DOHH2 (cell line): ENCODE data around the gene PLAAT4.
"Not testable (repeated sequence)": the region's sequence is repeated elsewhere in the genome, so short reads cannot be mapped to it uniquely, and the experiment has no call there.

Source experiments
- H3F3A ChIP-seq: fragments of 200-600 bp; sonication (generic), shearing (Covaris generic); 2 replicates; pipeline ENCODE4 v1.6.0; 2016; ENCODE audit warnings: antibody characterized with exemption, mild to moderate bottlenecking; ENCODE audit not compliant: control insufficient read depth, insufficient read depth
- H3K27ac ChIP-seq: fragments of 200-600 bp; sonication (generic); 2 replicates; pipeline ENCODE4 v1.5.1; 2014; ENCODE audit warnings: low read depth, mild to moderate bottlenecking, low read length, moderate library complexity
- H3K27me3 ChIP-seq: fragments of 200-600 bp; sonication (generic); 2 replicates; pipeline ENCODE4 v1.6.1; 2014; ENCODE audit warnings: mild to moderate bottlenecking, low read length, mixed read lengths; ENCODE audit not compliant: control insufficient read depth
- H3K36me3 ChIP-seq: fragments of 200-600 bp; sonication (generic); 2 replicates; pipeline ENCODE4 v1.6.1; 2014; ENCODE audit warnings: mild to moderate bottlenecking, low read length, moderate library complexity, mixed read lengths; ENCODE audit not compliant: control insufficient read depth
- H3K4me1 ChIP-seq: fragments of 200-600 bp; sonication (generic); 2 replicates; pipeline ENCODE4 v1.6.1; 2014; ENCODE audit warnings: mild to moderate bottlenecking, low read length, mixed read lengths; ENCODE audit not compliant: control insufficient read depth
- H3K4me2 ChIP-seq: fragments of 200-600 bp; sonication (generic); 2 replicates; pipeline ENCODE4 v1.6.0; 2014; ENCODE audit warnings: mild to moderate bottlenecking, low read length, moderate library complexity
- H3K4me3 ChIP-seq: fragments of 200-600 bp; sonication (generic); 2 replicates; pipeline ENCODE4 v1.5.1; 2014; ENCODE audit warnings: mild to moderate bottlenecking, low read length, mixed read lengths
- H3K79me2 ChIP-seq: fragments of 200-600 bp; sonication (generic); 2 replicates; pipeline ENCODE4 v1.6.1; 2014; ENCODE audit warnings: mild to moderate bottlenecking, low read length, mixed read lengths; ENCODE audit not compliant: control insufficient read depth
- H3K9me2 ChIP-seq: fragments of 200-600 bp; sonication (generic); replicated peaks from 2 replicates; pipeline ENCODE4 v1.6.1; 2014; ENCODE audit warnings: mild to moderate bottlenecking, low read length, mixed read lengths; ENCODE audit not compliant: control insufficient read depth
- H3K9me3 ChIP-seq: fragments of 200-600 bp; sonication (generic); 2 replicates; pipeline ENCODE4 v1.6.1; 2014; ENCODE audit warnings: antibody characterized with exemption, low read length, mixed read lengths; ENCODE audit not compliant: control insufficient read depth, insufficient read depth
- H4K20me1 ChIP-seq: fragments of 200-600 bp; sonication (generic); 2 replicates; pipeline ENCODE4 v1.6.0; 2014; ENCODE audit warnings: low read depth, mild to moderate bottlenecking, antibody characterized with exemption, low read length, moderate library complexity; ENCODE audit not compliant: control insufficient read depth, insufficient read depth
- EZH2phosphoT487 ChIP-seq: fragments of 200-600 bp; sonication (generic); IDR thresholded peaks from 2 replicates; pipeline ENCODE4 v1.6.1; 2017; ENCODE audit warnings: borderline replicate concordance, mild to moderate bottlenecking, antibody characterized with exemption, low read length, moderate library complexity, mixed read lengths
- TF ChIP-seq, protein P1 (sequence below): fragments of 200-600 bp; sonication (generic); IDR thresholded peaks from one replicate; pipeline ENCODE4 v1.5.1; 2014; ENCODE audit warnings: antibody characterized with exemption, mild to moderate bottlenecking, low read depth, low read length; ENCODE audit not compliant: poor library complexity, severe bottlenecking

PLAAT4 gene

DNA sequence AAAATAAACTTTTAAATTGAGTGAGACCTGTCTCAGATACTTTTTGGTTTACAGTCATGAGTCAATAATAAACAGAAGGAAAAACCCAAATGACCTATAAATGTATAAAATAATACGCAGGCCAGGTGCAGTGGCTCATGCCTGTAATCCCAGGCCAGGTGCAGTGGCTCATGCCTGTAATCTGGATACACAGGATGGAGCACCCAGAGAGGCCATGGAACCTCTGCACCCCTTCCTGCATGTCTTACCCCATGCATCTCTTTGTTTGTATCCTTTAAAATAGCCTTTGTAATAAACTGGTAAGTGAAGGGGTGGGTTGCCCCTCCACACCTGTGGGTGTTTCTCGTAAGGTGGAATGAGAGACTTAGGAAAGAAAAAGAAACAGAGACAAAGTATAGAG lies 8.9 kb upstream of the PLAAT4 start:
- H3K4me1 ChIP-seq: peaks cover 12% of the 10 kb centered on the region
- H3K79me2 ChIP-seq: no peaks in the 10 kb centered on the region
- H3K4me2 ChIP-seq: no peak overlapping the region
- H4K20me1 ChIP-seq: no peaks in the 10 kb centered on the region
- H3K9me2 ChIP-seq: no peaks in the 10 kb centered on the region
- TF ChIP-seq, protein P1, sequence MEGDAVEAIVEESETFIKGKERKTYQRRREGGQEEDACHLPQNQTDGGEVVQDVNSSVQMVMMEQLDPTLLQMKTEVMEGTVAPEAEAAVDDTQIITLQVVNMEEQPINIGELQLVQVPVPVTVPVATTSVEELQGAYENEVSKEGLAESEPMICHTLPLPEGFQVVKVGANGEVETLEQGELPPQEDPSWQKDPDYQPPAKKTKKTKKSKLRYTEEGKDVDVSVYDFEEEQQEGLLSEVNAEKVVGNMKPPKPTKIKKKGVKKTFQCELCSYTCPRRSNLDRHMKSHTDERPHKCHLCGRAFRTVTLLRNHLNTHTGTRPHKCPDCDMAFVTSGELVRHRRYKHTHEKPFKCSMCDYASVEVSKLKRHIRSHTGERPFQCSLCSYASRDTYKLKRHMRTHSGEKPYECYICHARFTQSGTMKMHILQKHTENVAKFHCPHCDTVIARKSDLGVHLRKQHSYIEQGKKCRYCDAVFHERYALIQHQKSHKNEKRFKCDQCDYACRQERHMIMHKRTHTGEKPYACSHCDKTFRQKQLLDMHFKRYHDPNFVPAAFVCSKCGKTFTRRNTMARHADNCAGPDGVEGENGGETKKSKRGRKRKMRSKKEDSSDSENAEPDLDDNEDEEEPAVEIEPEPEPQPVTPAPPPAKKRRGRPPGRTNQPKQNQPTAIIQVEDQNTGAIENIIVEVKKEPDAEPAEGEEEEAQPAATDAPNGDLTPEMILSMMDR: no peak
- no peak for TF ChIP-seq EZH2phosphoT487
- no peaks in the 10 kb centered on the region for H3F3A ChIP-seq
- no peak overlapping the region for H3K27ac ChIP-seq
- no peaks in the 10 kb centered on the region for H3K36me3 ChIP-seq
- no peaks in the 10 kb centered on the region for H3K27me3 ChIP-seq
- no peak overlapping the region for H3K4me3 ChIP-seq
- peaks cover 3% of the 10 kb centered on the region; the same call in 1 of the 2 replicates for H3K9me3 ChIP-seq

DNA sequence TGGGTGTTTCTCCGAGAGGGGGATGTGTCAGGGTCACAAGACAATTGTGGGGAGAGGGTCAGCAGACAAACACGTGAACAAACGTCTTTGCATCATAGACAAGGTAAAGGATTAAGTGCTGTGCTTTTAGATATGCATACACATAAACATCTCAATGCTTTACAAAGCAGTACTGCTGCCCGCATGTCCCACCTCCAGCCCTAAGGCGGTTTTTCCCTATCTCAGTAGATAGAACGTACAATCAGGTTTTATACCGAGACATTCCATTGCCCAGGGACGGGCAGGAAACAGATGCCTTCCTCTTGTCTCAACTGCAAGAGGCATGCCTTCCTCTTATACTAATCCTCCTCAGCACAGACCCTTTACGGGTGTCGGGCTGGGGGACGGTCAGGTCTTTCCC lies 8.5 kb upstream of the PLAAT4 start:
- H3K27me3 ChIP-seq, H4K20me1 ChIP-seq, H3K9me3 ChIP-seq, H3K4me2 ChIP-seq, H3K9me2 ChIP-seq, H3K79me2 ChIP-seq, H3K4me3 ChIP-seq, H3K36me3 ChIP-seq, H3F3A ChIP-seq, H3K27ac ChIP-seq: not testable (repeated sequence)
- H3K4me1 ChIP-seq: peaks cover 12% of the 10 kb centered on the region

DNA sequence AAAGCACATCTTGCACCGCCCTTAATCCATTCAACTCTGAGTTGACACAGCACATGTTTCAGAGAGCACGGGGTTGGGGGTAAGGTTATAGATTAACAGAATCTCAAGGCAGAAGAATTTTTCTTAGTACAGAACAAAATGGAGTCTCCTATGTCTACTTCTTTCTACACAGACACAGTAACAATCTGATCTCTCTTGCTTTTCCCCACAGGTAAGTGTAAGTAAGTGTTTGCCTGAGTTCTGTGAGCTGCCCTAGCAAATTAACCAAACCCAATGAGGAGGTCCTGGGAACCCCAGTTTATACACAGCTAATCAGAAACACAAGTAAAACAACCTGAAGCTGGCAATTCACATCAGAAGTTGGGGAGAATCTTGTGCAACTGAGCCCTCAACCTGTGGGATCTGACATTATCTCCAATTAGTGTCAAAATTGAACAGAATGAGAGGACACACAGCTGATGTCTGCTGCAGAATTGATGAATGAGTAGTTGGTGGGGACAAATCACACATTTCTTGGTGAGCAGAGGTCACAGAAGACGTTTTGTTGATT lies 7.8 kb upstream of the PLAAT4 start:
- not testable (repeated sequence) for H3K9me2 ChIP-seq, H4K20me1 ChIP-seq, H3K4me2 ChIP-seq, H3F3A ChIP-seq, H3K4me3 ChIP-seq, H3K27me3 ChIP-seq, H3K9me3 ChIP-seq, H3K79me2 ChIP-seq, H3K36me3 ChIP-seq, H3K27ac ChIP-seq
- H3K4me1 ChIP-seq: peaks cover 12% of the 10 kb centered on the region

DNA sequence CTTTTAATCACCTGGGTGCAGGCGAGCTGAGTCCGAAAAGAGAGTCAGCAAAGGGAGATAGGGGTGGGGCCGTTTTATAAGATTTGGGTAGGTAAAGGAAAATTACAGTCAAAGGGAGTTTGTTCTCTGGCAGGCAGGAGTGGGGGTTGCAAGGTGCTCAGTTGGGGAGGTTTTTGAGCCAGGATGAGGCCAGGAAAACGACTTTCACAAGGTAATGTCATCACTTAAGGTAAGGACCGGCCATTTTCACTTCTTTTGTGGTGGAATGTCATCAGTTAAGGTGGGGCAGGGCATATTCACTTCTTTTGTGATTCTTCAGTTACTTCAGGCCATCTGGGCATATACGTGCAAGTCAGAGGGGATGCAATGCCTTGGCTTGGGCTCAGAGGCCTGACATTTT lies 7.2 kb upstream of the PLAAT4 start:
- not testable (repeated sequence) for H3K27ac ChIP-seq, H3K27me3 ChIP-seq, H3K36me3 ChIP-seq, H3K4me3 ChIP-seq, H3F3A ChIP-seq, H4K20me1 ChIP-seq, H3K79me2 ChIP-seq, H3K9me2 ChIP-seq, H3K9me3 ChIP-seq, H3K4me2 ChIP-seq
- H3K4me1 ChIP-seq: peaks cover 12% of the 10 kb centered on the region

DNA sequence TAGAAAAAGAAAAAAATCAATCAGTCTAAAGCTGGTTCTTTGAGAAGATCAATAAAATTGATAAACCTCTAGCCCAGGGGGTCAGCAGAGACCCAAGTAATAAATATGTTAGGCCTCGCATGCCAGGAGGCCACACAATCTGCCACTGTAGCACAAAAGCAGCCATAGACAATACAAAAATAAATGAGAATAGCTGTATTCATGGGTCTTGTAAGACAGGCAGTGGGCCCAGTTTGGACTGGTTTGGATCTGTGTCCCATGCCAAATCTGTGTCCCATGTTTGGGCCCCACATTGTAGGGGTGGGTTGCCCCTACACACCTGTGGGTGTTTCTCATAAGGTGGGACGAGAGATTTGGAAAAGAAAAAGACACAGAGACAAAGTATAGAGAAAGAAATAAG lies 6.6 kb upstream of the PLAAT4 start:
- no peaks in the 10 kb centered on the region for H3K9me2 ChIP-seq
- H3K36me3 ChIP-seq: no peaks in the 10 kb centered on the region
- no peak overlapping the region for H3K27ac ChIP-seq
- H3K79me2 ChIP-seq: no peaks in the 10 kb centered on the region
- no peaks in the 10 kb centered on the region for H3K9me3 ChIP-seq
- no peak overlapping the region for H3K4me3 ChIP-seq
- H3K27me3 ChIP-seq: 0 out of 2 replicates have a peak, but pooled peaks cover 7% of the 10 kb centered on the region
- H3K4me2 ChIP-seq: no peak overlapping the region
- H4K20me1 ChIP-seq: no peaks in the 10 kb centered on the region
- peaks cover 12% of the 10 kb centered on the region for H3K4me1 ChIP-seq
- no peaks in the 10 kb centered on the region for H3F3A ChIP-seq
- TF ChIP-seq, protein P1: no peak
- no peak for TF ChIP-seq EZH2phosphoT487

DNA sequence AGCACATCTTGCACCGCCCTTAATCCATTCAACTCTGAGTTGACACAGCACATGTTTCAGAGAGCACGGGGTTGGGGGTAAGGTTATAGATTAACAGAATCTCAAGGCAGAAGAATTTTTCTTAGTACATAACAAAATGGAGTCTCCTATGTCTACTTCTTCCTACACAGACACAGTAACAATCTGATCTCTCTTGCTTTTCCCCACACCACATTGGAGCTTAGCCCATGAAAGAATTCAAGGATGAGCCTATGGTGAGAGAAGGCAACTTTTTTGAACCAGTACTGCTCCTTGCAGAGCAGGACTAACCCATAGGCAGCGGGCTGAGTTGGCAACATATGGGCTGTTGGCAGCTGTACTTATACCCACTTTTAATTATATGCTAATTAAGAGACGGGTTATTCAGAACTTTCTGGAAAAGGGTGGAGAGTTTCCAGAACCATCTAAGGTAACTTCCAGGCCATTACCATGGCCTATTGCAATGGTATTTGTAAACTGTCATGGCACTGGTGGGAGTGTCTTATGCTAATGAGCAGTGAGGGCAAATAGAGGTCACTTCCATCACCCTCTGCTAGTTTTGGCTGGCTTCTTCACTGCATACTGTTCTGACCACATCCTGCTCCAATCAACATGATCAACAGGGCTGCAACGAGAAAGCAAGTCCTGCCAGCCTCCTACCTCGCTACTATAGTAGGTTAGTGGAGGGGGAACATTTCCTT lies 5.4 kb upstream of the PLAAT4 start:
- H3K79me2 ChIP-seq, H3K4me2 ChIP-seq, H3K9me2 ChIP-seq, H3K27me3 ChIP-seq, H4K20me1 ChIP-seq, H3F3A ChIP-seq, H3K9me3 ChIP-seq, H3K4me3 ChIP-seq, H3K36me3 ChIP-seq, H3K27ac ChIP-seq: not testable (repeated sequence)
- H3K4me1 ChIP-seq: peaks cover 12% of the 10 kb centered on the region
